T-helper 2 cell treated with Interferon-gamma antibody and Interleukin-4, amounts not matched to agents 5 μg/mL and 100 μg/mL, for 36 hours (primary cell): ENCODE measurements around the gene AP4M1.

Experiments
- DNase-seq: peaks from one replicate; pipeline ENCODE4 v3.0.0; 2021; ENCODE audit warnings: low spot score
- H3K27ac Mint-ChIP-seq: one replicate; pipeline ENCODE4 v1.8.0; 2021; ENCODE audit warnings: mild to moderate bottlenecking, mixed read lengths
- H3K27me3 Mint-ChIP-seq: one replicate; pipeline ENCODE4 v1.8.0; 2021; ENCODE audit warnings: low read depth, mixed read lengths
- H3K36me3 Mint-ChIP-seq: one replicate; pipeline ENCODE4 v1.8.0; 2021; ENCODE audit warnings: low read depth, mixed read lengths
- H3K4me1 Mint-ChIP-seq: one replicate; pipeline ENCODE4 v1.8.0; 2021; ENCODE audit warnings: low read depth, mixed read lengths
- H3K4me3 Mint-ChIP-seq: one replicate; pipeline ENCODE4 v1.8.0; 2022; ENCODE audit warnings: mild to moderate bottlenecking, moderate library complexity, mixed read lengths
- H3K9me3 Mint-ChIP-seq: one replicate; pipeline ENCODE4 v1.8.0; 2021; ENCODE audit warnings: mixed read lengths

Gene AP4M1

GRCh38 chr7:100147278-100147677, 45.8 kb downstream of the AP4M1 start:
- no peaks in the 10 kb centered on the region for H3K27me3 Mint-ChIP-seq
- no peak for DNase-seq
- no peaks in the 10 kb centered on the region for H3K9me3 Mint-ChIP-seq
- H3K4me1 Mint-ChIP-seq: peaks cover 24% of the 10 kb centered on the region
- peaks cover 19% of the 10 kb centered on the region for H3K36me3 Mint-ChIP-seq
- no peak overlapping the region for H3K4me3 Mint-ChIP-seq
- H3K27ac Mint-ChIP-seq: no peak overlapping the region

GRCh38 chr7:100148225-100148558, 46.7 kb downstream of the AP4M1 start:
- Mint-ChIP-seq H3K27me3 (no peaks in the 10 kb centered on the region), H3K4me1 (peaks cover 30% of the 10 kb centered on the region), H3K9me3 (no peaks in the 10 kb centered on the region), H3K27ac (peak overlapping the region; percentile 98), H3K4me3 (peak overlapping the region; percentile 99), H3K36me3 (peaks cover 23% of the 10 kb centered on the region)
- no peak for DNase-seq

- Mint-ChIP-seq H3K36me3 (peaks cover 27% of the 10 kb centered on the region), H3K4me1 (peaks cover 30% of the 10 kb centered on the region), H3K27ac (peak within 1 kb of the TSS; percentile 98), H3K27me3 (no peaks in the 10 kb centered on the region), H3K4me3 (peak within 1 kb of the TSS; percentile 99), H3K9me3 (no peaks in the 10 kb centered on the region)
- DNase-seq: peak; percentile 99
Observed at GRCh38 chr7:100148559-100149328, 47.3 kb downstream of the AP4M1 start, which contains the start of gene LAMTOR4. Gene LAMTOR4 (plus strand): TSS chr7:100148918. CDS start chr7:100148973, 55 bp downstream.

GRCh38 chr7:100152404-100152803, 51.0 kb downstream of the AP4M1 start:
- DNase-seq: no peak
- Mint-ChIP-seq H3K27me3 (no peaks in the 10 kb centered on the region), H3K36me3 (peaks cover 49% of the 10 kb centered on the region), H3K4me1 (peaks cover 32% of the 10 kb centered on the region), H3K9me3 (no peaks in the 10 kb centered on the region), H3K27ac (peak overlapping the region; percentile 37), H3K4me3 (no peak overlapping the region)

- no peak overlapping the region for H3K4me3 Mint-ChIP-seq
- H3K27me3 Mint-ChIP-seq: no peaks in the 10 kb centered on the region
- H3K9me3 Mint-ChIP-seq: no peaks in the 10 kb centered on the region
- no peak for DNase-seq
- H3K36me3 Mint-ChIP-seq: peaks cover 53% of the 10 kb centered on the region
- no peak overlapping the region for H3K27ac Mint-ChIP-seq
- peaks cover 35% of the 10 kb centered on the region for H3K4me1 Mint-ChIP-seq
Observed at GRCh38 chr7:100152937-100153666, 51.7 kb downstream of the AP4M1 start.

GRCh38 chr7:100153708-100154535, 52.5 kb downstream of the AP4M1 start:
- no peak for DNase-seq
- H3K36me3 Mint-ChIP-seq: peaks cover 49% of the 10 kb centered on the region
- H3K4me3 Mint-ChIP-seq: no peak overlapping the region
- H3K27ac Mint-ChIP-seq: no peak overlapping the region
- H3K9me3 Mint-ChIP-seq: no peaks in the 10 kb centered on the region
- H3K27me3 Mint-ChIP-seq: no peaks in the 10 kb centered on the region
- peaks cover 29% of the 10 kb centered on the region for H3K4me1 Mint-ChIP-seq

- peaks cover 49% of the 10 kb centered on the region for H3K36me3 Mint-ChIP-seq
- DNase-seq: no peak
- no peaks in the 10 kb centered on the region for H3K27me3 Mint-ChIP-seq
- no peaks in the 10 kb centered on the region for H3K9me3 Mint-ChIP-seq
- H3K4me1 Mint-ChIP-seq: peaks cover 32% of the 10 kb centered on the region
- no peak overlapping the region for H3K27ac Mint-ChIP-seq
- no peak overlapping the region for H3K4me3 Mint-ChIP-seq
Observed at GRCh38 chr7:100154651-100155491, 53.4 kb downstream of the AP4M1 start.

- Mint-ChIP-seq H3K4me3 (no peak overlapping the region), H3K9me3 (no peaks in the 10 kb centered on the region), H3K36me3 (peaks cover 42% of the 10 kb centered on the region), H3K27ac (peak overlapping the region; percentile 26), H3K27me3 (no peaks in the 10 kb centered on the region), H3K4me1 (peaks cover 25% of the 10 kb centered on the region)
- no peak for DNase-seq
Observed at GRCh38 chr7:100155553-100156317, 54.3 kb downstream of the AP4M1 start.

- Mint-ChIP-seq H3K4me3 (peak overlapping the region; percentile 89), H3K4me1 (peaks cover 24% of the 10 kb centered on the region), H3K27me3 (no peaks in the 10 kb centered on the region), H3K27ac (peak overlapping the region; percentile 8), H3K36me3 (peaks cover 41% of the 10 kb centered on the region), H3K9me3 (no peaks in the 10 kb centered on the region)
- DNase-seq: no peak
Observed at GRCh38 chr7:100156331-100157068, 55.1 kb downstream of the AP4M1 start.

GRCh38 chr7:100157069-100157333, 55.6 kb downstream of the AP4M1 start:
- Mint-ChIP-seq H3K27ac (peak overlapping the region; percentile 8), H3K9me3 (no peaks in the 10 kb centered on the region), H3K27me3 (no peaks in the 10 kb centered on the region), H3K4me3 (peak overlapping the region; percentile 89), H3K4me1 (peaks cover 22% of the 10 kb centered on the region), H3K36me3 (peaks cover 36% of the 10 kb centered on the region)
- no peak for DNase-seq

- DNase-seq: no peak
- Mint-ChIP-seq H3K27me3 (no peaks in the 10 kb centered on the region), H3K4me3 (peak overlapping the region; percentile 89), H3K4me1 (peaks cover 17% of the 10 kb centered on the region), H3K9me3 (no peaks in the 10 kb centered on the region), H3K27ac (peak overlapping the region; percentile 75), H3K36me3 (peaks cover 32% of the 10 kb centered on the region)
Observed at GRCh38 chr7:100157334-100158228, 56.1 kb downstream of the AP4M1 start.
